IPS DF 6.9 (cell line): ENCODE data around the gene NXN.
"Not testable (repeated sequence)": the region's sequence is repeated elsewhere in the genome, so short reads cannot be mapped to it uniquely, and the experiment has no call there.

Source experiments
- DNase-seq: peaks from one replicate; pipeline ENCODE4 v3.0.0-alpha.2; 2013; ENCODE audit warnings: low read depth, low spot score
- H3K27ac ChIP-seq: one replicate; pipeline ENCODE4 v1.5.1; 2013; ENCODE audit warnings: low read length, control low read depth
- H3K27me3 ChIP-seq: 2 replicates; pipeline ENCODE4 v1.6.1; 2013; ENCODE audit warnings: mild to moderate bottlenecking, low read length; ENCODE audit not compliant: control insufficient read depth, insufficient read depth
- H3K36me3 ChIP-seq: 2 replicates; pipeline ENCODE4 v1.6.1; 2013; ENCODE audit warnings: low read length; ENCODE audit not compliant: control insufficient read depth, insufficient read depth
- H3K4me1 ChIP-seq: 2 replicates; pipeline ENCODE4 v1.6.1; 2013; ENCODE audit warnings: low read length; ENCODE audit not compliant: control insufficient read depth, insufficient read depth
- H3K4me3 ChIP-seq: 2 replicates; pipeline ENCODE4 v1.5.1; 2013; ENCODE audit warnings: mild to moderate bottlenecking, low read length
- H3K9me3 ChIP-seq: 2 replicates; pipeline ENCODE4 v1.6.1; 2013; ENCODE audit warnings: low read length, inconsistent platforms; ENCODE audit not compliant: control insufficient read depth, insufficient read depth
- WGBS: extraction: QIAGEN DNeasy Blood & Tissue Kit; methylation state at CpG from one replicate; pipeline ENCODE4 v1.1.7; 2013; ENCODE audit warnings: mixed read lengths, missing lambda C conversion rate; ENCODE audit not compliant: insufficient read length, insufficient coverage; 5-methylcytosine and 5-hydroxymethylcytosine counted together

NXN gene

DNA sequence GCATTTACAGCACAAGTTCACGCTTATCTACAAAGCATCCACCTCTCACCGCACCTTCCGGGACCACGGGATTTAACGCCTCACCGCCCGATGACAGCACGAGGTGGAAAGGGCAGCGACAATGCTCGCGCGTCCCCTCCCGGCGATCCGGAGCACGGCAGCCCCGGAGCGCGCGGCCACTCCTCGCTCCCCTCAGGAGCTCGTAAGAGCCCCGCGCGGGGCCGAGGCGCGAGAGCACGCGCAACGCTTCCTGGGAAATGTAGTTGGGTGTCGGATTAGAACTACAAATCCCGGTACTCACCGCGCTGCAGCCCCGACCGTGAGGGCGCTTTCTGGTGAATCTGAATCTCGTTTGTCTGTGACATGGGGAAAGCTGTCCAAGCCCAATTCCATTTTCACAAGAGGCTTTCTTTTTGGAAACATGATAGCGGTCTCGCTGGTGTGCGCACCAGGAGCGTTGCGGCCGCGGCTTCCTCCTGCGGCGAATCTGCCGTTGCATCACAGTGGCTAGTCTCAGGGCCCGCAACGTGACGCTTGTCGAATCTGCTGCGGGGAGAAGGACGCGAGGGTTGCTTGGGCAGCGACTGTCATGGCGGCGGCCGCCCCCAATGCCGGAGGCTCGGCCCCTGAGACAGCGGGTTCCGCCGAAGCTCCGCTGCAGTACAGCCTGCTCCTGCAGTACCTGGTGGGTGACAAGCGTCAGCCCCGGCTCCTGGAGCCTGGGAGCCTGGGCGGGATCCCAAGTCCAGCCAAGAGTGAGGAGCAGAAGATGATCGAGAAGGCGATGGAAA lies 17.2 kb upstream of the NXN start, which contains the start of gene TIMM22:
Gene TIMM22, plus strand, starts transcription at position 576 of the 791 bp plus-strand sequence. Its CDS starts 14 bp downstream, at position 590.
- H3K36me3 ChIP-seq, result peaks cover 10% of the 10 kb centered on the region
- no CpG with 5 or more reads among the region's 71 CpGs for WGBS
- DNase-seq, result peak; percentile 82
- H3K27me3 ChIP-seq, result no peaks in the 10 kb centered on the region
- peak within 1 kb of the TSS; percentile 95 for H3K4me3 ChIP-seq
- H3K9me3 ChIP-seq, result no peaks in the 10 kb centered on the region
- H3K27ac ChIP-seq, result no peak within 1 kb of the TSS
- H3K4me1 ChIP-seq, result no peaks in the 10 kb centered on the region

DNA sequence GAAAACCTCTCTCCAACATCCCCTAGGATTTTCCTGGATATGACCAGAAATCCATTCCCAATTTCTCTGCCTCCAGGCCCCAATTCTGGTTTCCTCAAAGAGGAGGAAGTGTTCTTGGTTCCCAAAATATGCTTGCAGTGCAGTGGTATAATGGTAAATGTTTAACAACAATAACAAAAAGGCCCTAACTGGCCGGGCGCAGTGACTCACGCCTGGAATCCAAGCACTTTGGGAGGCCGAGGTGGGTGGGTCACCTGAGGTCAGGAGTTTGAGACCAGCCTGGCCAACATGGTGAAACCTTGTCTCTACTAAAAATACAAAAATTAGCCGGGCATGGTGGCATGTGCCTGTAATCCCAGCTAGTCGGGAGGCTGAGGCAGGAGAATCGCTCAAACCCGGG lies 15.7 kb upstream of the NXN start:
- not testable (repeated sequence) for H3K4me3 ChIP-seq, H3K27me3 ChIP-seq, H3K4me1 ChIP-seq, DNase-seq, H3K9me3 ChIP-seq, H3K36me3 ChIP-seq, H3K27ac ChIP-seq
- WGBS, result no CpG with 5 or more reads among the region's 8 CpGs

DNA sequence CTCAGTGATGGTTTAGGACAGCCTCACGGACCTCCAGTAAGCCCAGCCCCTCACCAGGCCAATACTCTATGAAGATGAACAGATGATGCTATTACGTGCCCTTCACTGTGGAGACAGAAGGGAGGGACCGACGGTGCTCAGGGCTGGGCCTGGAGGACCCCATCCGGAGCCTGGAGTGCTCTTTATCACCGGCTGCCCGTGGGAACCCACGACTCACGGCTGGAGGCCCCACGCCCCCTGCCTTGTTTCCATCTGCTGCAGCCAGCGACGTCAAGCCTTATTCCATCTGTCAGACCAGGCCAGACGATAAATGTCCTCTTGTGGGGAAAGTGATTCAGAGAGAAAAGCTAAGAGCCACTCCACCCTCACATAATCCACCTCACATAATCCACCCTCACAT lies 13.4 kb upstream of the NXN start:
- H3K36me3 ChIP-seq, result no peaks in the 10 kb centered on the region
- H3K9me3 ChIP-seq, result no peaks in the 10 kb centered on the region
- WGBS, result no CpG with 5 or more reads among the region's 13 CpGs
- no peak overlapping the region for H3K27ac ChIP-seq
- no peaks in the 10 kb centered on the region for H3K27me3 ChIP-seq
- no peak for DNase-seq
- no peak overlapping the region for H3K4me3 ChIP-seq
- no peaks in the 10 kb centered on the region for H3K4me1 ChIP-seq

DNA sequence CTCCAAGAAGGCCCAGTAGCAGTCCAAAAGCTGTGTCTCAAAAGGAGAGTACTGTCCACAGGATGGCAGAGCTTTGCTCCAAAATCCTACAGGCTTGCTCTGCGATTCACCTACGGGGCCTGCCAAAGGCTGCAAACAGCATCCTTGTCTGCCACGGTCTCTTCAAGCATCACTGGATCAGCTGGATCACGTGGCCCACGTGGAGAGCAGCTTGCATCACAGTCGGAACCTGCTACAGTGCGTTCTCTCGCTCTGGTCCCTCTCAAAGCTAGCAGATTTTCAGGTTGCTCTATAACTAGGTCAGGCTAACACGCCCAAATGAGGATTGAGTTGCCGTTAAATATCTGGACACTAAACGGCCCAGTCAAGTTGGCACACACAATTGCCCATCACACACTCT lies 9.0 kb upstream of the NXN start:
- Histone ChIP-seq H3K4me3 (no peak overlapping the region), H3K27me3 (no peaks in the 10 kb centered on the region), H3K9me3 (no peaks in the 10 kb centered on the region), H3K27ac (no peak overlapping the region), H3K36me3 (no peaks in the 10 kb centered on the region), H3K4me1 (no peaks in the 10 kb centered on the region)
- no peak for DNase-seq
- WGBS, result no CpG with 5 or more reads among the region's 11 CpGs

DNA sequence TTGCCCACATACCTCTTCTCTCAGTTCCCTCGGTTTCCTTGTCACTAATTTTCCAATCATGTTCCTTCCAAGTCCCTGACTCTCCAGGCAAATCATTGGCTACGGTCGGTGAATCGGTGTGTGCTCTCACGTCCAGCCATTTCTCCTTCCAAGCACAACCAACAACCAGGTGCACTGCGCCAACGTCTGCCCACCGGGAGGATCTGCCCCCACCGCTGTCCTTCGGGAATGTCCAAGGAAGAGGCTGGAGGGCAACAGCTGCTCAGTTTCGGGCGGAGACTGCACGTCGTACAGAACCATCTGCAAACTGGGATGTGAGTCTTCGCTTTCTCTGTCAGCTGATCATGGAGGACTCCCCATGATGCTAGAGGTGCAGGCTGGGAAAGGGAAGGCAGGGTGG lies 8.4 kb upstream of the NXN start:
- H3K27me3 ChIP-seq, result no peaks in the 10 kb centered on the region
- no peak for DNase-seq
- no peaks in the 10 kb centered on the region for H3K9me3 ChIP-seq
- H3K36me3 ChIP-seq, result no peaks in the 10 kb centered on the region
- WGBS, result no CpG with 5 or more reads among the region's 15 CpGs
- H3K27ac ChIP-seq, result no peak overlapping the region
- no peak overlapping the region for H3K4me3 ChIP-seq
- no peaks in the 10 kb centered on the region for H3K4me1 ChIP-seq

DNA sequence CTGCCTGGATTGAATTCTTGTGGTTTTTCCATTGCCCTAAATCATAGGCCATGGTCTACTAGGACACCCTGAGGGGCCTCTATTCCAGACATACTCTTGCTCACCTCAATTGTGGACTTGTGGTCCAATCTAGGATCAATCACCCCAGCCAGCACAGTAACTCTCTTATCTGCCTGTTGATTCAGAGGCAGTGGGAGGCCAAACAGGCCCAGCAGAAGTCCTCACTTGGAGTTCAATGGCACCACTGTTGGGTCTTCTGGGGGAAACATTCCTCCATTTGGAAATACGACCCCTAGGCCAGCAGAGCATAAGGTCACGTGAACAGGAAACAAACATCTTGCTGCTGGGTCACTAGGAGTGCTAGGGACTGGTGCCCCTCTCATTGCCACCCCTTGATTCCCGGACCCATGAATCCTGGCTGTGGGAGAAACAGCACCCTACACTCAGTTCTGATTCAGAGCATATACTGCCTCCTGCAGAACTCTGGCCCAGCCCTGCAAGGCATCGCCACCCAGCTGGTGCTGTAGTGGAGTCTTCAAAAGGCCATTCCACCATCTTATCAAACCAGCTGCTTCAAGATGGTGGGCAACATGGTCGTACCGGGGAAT lies 6.8 kb upstream of the NXN start:
- H3K4me1 ChIP-seq, result no peaks in the 10 kb centered on the region
- no peak for DNase-seq
- no peaks in the 10 kb centered on the region for H3K27me3 ChIP-seq
- no peaks in the 10 kb centered on the region for H3K36me3 ChIP-seq
- H3K27ac ChIP-seq, result no peak overlapping the region
- H3K4me3 ChIP-seq, result no peak overlapping the region
- H3K9me3 ChIP-seq, result no peaks in the 10 kb centered on the region
- no CpG with 5 or more reads among the region's 6 CpGs for WGBS

DNA sequence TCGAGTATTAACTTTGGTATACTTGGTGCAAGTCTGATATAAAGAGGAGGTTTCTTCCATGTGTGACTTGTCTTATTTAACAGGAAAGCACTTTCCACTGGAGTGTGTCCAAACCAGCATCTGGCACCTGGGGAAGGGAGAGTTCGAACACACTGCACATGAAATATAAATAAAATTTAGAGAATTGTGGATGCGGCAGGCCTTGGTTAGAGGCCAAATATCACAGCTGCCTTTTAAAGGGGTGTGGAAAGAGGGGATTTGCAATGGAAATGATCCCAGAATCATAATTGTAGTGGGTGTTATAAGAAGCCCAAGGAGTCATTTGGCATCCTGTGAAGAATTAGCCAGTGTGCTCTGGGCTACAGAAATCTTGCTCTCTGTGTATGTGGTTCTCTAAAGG lies 4.3 kb upstream of the NXN start:
- no peaks in the 10 kb centered on the region for H3K4me1 ChIP-seq
- H3K9me3 ChIP-seq, result no peaks in the 10 kb centered on the region
- no peak overlapping the region for H3K4me3 ChIP-seq
- H3K36me3 ChIP-seq, result no peaks in the 10 kb centered on the region
- H3K27ac ChIP-seq, result no peak overlapping the region
- DNase-seq, result no peak
- no peaks in the 10 kb centered on the region for H3K27me3 ChIP-seq
- no CpG with 5 or more reads among the region's 3 CpGs for WGBS

DNA sequence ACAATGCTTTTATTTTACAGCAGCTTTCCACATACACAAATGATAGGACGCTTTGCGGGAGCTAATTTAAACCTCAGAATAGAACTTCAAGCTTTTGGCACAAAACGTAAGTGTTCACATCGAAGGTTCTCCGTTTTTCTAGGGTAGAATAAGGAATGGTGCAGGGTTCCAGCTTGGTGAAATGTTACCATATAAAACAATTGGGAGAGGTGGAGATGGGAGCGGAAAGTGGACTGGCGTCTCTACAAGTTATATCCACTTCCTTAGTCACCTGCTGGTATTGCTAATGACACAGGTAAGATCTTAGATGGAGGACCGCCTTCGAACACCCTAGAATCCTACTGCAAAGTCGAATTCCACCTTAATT lies 1.7 kb upstream of the NXN start:
- Histone ChIP-seq H3K9me3 (no peaks in the 10 kb centered on the region), H3K36me3 (no peaks in the 10 kb centered on the region), H3K27me3 (no peaks in the 10 kb centered on the region), H3K4me3 (no peak overlapping the region), H3K27ac (no peak overlapping the region), H3K4me1 (no peaks in the 10 kb centered on the region; the same call in 1 of the 2 replicates)
- no CpG with 5 or more reads among the region's 10 CpGs for WGBS
- no peak for DNase-seq

DNA sequence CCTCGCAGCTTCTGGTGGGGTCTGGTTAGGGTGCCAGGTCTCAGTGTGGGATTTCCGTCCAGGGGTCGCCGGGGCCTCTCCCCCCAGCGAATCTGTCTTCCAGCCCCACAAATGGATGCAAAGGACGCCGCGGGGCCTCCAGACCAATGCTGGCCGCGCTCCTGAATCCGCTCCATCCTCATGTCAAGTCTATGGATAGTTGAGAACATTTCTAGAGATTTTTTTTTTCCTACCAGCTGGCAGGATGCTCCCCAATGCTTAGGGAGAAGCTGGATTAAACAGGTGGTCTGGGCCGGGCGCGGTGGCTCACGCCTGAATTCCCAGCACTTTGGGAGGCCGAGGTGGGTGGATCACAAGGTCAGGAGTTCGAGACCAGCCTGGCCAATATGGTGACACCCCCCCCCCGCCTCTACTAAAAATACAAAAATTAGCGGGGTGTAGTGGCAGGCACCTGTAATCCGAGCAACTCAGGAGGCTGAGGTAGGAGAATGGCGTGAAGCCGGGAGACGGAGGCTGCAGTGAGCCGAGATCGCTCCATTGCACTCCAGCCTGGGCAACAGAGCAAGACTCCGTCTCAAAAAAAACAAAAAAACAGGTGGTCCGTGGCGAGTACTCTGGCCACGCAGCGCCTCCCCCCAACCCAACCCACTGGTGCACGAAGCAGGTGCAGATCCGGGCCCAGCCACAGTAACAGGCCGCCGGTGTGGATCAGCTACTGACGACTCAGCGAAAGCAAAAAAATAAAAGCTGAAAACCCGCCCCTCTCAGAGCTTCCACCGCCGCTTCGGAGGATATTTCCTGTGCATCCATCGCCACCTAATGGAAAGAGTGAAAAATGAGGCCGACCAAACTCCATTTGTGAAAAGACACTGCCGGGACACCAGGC lies 1.1 kb upstream of the NXN start:
- Histone ChIP-seq H3K27me3 (no peaks in the 10 kb centered on the region), H3K27ac (no peak overlapping the region), H3K4me3 (peak overlapping the region; percentile 31; the same call in 1 of the 2 replicates), H3K9me3 (no peaks in the 10 kb centered on the region), H3K4me1 (no peaks in the 10 kb centered on the region; the same call in 1 of the 2 replicates), H3K36me3 (no peaks in the 10 kb centered on the region)
- no CpG with 5 or more reads among the region's 43 CpGs for WGBS
- DNase-seq, result no peak

DNA sequence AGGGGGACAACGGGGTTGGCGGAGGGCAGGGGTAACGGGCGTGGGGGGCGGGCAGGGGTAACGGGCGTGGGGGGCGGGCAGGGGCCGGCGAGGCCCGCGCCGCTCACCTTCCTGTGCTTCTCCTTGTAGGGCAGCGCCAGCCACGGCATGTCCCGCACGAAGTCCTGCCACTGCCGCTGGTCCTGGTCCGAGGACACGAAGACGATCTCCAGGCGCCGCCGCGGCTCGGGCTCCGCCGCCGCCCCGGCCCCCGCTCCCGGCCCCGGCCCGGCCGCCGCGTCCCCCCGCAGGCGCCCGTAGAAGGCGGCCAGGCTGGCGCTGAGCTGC lies 401 bp downstream of the NXN start:
- DNase-seq, result no peak
- H3K27me3 ChIP-seq, result no peaks in the 10 kb centered on the region
- no peaks in the 10 kb centered on the region for H3K9me3 ChIP-seq
- no peaks in the 10 kb centered on the region; the same call in 1 of the 2 replicates for H3K4me1 ChIP-seq
- WGBS, result no CpG with 5 or more reads among the region's 42 CpGs
- H3K36me3 ChIP-seq, result no peaks in the 10 kb centered on the region
- no peak overlapping the region for H3K27ac ChIP-seq
- peak overlapping the region; percentile 61; the same call in 1 of the 2 replicates for H3K4me3 ChIP-seq
